Right ventricle myocardium inferior (tissue), 1 donor: ENCODE data around the gene CRACR2B. TPM values are rescaled to one million over a fixed set of nuclear protein-coding genes. Genes with fewer than 3 reads are reported as not detected.

Experiments
- ATAC-seq: fragments of 200-7000 bp; cut with Tn5 transposase; one replicate; pipeline ENCODE4 v1.9.1; 2020; ENCODE audit warnings: mild to moderate bottlenecking, moderate library complexity
- DNase-seq: peaks from one replicate; pipeline ENCODE4 v3.0.0; 2021; ENCODE audit errors: missing footprints
- intact Hi-C: fragments of 100-400 bp; cut with DNase I; formaldehyde crosslinking; loops from one replicate; pipeline ENCODE4 v1.11.0; 2022
- total RNA-seq: library from RNA; stranded (reverse); fragmentation: NEBNext Ultra II Directional; extraction: Animal tissue kit (Norgen Biotek cat#: 25700); gene quantifications from one replicate; pipeline ENCODE4 v1.2.1, GENCODE V29; 2021
- donor health status: DM: no; HTN: yes; CAD: no; lungs with severe emphysema.

The CRACR2B gene
- total RNA-seq, 1 donor from 2014 or later, result 24.3 TPM

- no peak for DNase-seq
- ATAC-seq, result no peak
- intact Hi-C loops, result no loop called here
These were observed 45.1 kb downstream of the CRACR2B start for GRCh38 chr11:872799-873198.

GRCh38 chr11:873706-874105 is 46.0 kb downstream of the CRACR2B start:
- no peak for ATAC-seq
- intact Hi-C loops, result no loop called here
- no peak for DNase-seq

- DNase-seq (no peak), ATAC-seq (no peak)
- intact Hi-C loops, result no loop called here
These were observed 47.5 kb downstream of the CRACR2B start for GRCh38 chr11:875203-875602.

- intact Hi-C loops, result no loop called here
- DNase-seq, result no peak
- ATAC-seq, result no peak
These were observed 48.1 kb downstream of the CRACR2B start for GRCh38 chr11:875769-876301.

- DNase-seq (peak; percentile 84), ATAC-seq (peak; percentile 83)
- intact Hi-C loops, result no loop called here
These were observed 48.8 kb downstream of the CRACR2B start for GRCh38 chr11:876545-876944.

- intact Hi-C loops, result no loop called here
- DNase-seq (no peak), ATAC-seq (no peak)
These were observed 49.8 kb downstream of the CRACR2B start for GRCh38 chr11:877565-877964.

- intact Hi-C loops, result no loop called here
- ATAC-seq (no peak), DNase-seq (no peak)
These were observed 52.7 kb downstream of the CRACR2B start for GRCh38 chr11:880447-880846.

Other genes with a start within 250 kb of the CRACR2B start
- gene IRF7, start 212.0 kb upstream of the CRACR2B start, total RNA-seq, result 13.2 TPM
- gene CDHR5, start 203.0 kb upstream of the CRACR2B start, total RNA-seq, result not detected
- not detected for gene SCT, start 200.7 kb upstream of the CRACR2B start, total RNA-seq
- gene DRD4, start 190.7 kb upstream of the CRACR2B start, total RNA-seq, result 0.16 TPM
- 20.6 TPM for gene DEAF1, start 132.7 kb upstream of the CRACR2B start, total RNA-seq
- gene TMEM80, start 132.1 kb upstream of the CRACR2B start, total RNA-seq, result 9.9 TPM
- gene EPS8L2, start 121.7 kb upstream of the CRACR2B start, total RNA-seq, result 7.7 TPM
- 102 TPM for gene TALDO1, start 80.5 kb upstream of the CRACR2B start, total RNA-seq
- gene GATD1, start 50.4 kb upstream of the CRACR2B start, total RNA-seq, result 18.3 TPM
- gene CEND1, start 37.8 kb upstream of the CRACR2B start, total RNA-seq, result not detected
- gene SLC25A22, start 29.6 kb upstream of the CRACR2B start, total RNA-seq, result 2.6 TPM
- gene PIDD1, start 22.7 kb upstream of the CRACR2B start, total RNA-seq, result 7.2 TPM
- gene RPLP2, start 18.0 kb upstream of the CRACR2B start, total RNA-seq, result 1,110 TPM
- 321 TPM for gene PNPLA2, start 9.0 kb upstream of the CRACR2B start, total RNA-seq
- 462 TPM for gene CD151, start 5.0 kb downstream of the CRACR2B start, total RNA-seq
- gene POLR2L, start 14.6 kb downstream of the CRACR2B start, total RNA-seq, result 298 TPM
- 43.8 TPM for gene TSPAN4, start 14.9 kb downstream of the CRACR2B start, total RNA-seq
- 49.4 TPM for gene CHID1, start 82.9 kb downstream of the CRACR2B start, total RNA-seq
- 51.7 TPM for gene AP2A2, start 98.0 kb downstream of the CRACR2B start, total RNA-seq
- gene MUC6, start 208.8 kb downstream of the CRACR2B start, total RNA-seq, result not detected
- gene MUC2, start 247.0 kb downstream of the CRACR2B start, total RNA-seq, result not detected